HAP-1 (cell line): ENCODE data around the gene CD248.

ENCODE experiments used
- DNase-seq, 2 experiments: peaks; one replicate each; pipeline ENCODE4 v3.0.0-alpha.2; 2016 to 2020; ENCODE audit warnings: low spot score in 2 of 2
- H3K27me3 ChIP-seq: fragments of 250-450 bp; sonication (Bioruptor Pico); 2 replicates; pipeline ENCODE4 v1.5.1; 2020; ENCODE audit warnings: low read depth, mild to moderate bottlenecking, moderate library complexity
- H3K36me3 ChIP-seq: fragments of 250-450 bp; sonication (Bioruptor Pico); replicated peaks from 2 replicates; pipeline ENCODE4 v1.5.1; 2020; ENCODE audit warnings: mild to moderate bottlenecking
- H3K4me1 ChIP-seq: fragments of 250-450 bp; sonication (Bioruptor Pico); 2 replicates; pipeline ENCODE4 v1.5.1; 2020; ENCODE audit warnings: mild to moderate bottlenecking
- H3K4me3 ChIP-seq: fragments of 250-450 bp; sonication (Bioruptor Pico); 2 replicates; pipeline ENCODE4 v1.5.1; 2020; ENCODE audit warnings: mild to moderate bottlenecking, moderate library complexity
- H3K9me3 ChIP-seq: fragments of 250-450 bp; sonication (Bioruptor Pico); 2 replicates; pipeline ENCODE4 v1.5.1; 2020; ENCODE audit warnings: mild to moderate bottlenecking, moderate library complexity
- in situ Hi-C: fragments of 300-500 bp; cut with MboI; formaldehyde crosslinking; loops from 3 replicates; pipeline ENCODE4 v1.14.3; 2020; ENCODE audit warnings: low sequenced_read_pairs, inconsistent platforms, mixed read lengths

CD248 gene

GRCh38 chr11:66336234-66337102 is 19.6 kb upstream of the CD248 start, which contains the start of gene RIN1:
Gene RIN1, minus strand, starts transcription at chr11:66336434. Its CDS starts 32 bp downstream, at chr11:66336402.
- Histone ChIP-seq H3K4me1 (no peaks in the 10 kb centered on the region), H3K27me3 (no peaks in the 10 kb centered on the region), H3K4me3 (no peak within 1 kb of the TSS), H3K9me3 (no peaks in the 10 kb centered on the region), H3K36me3 (peaks cover 10% of the 10 kb centered on the region)
- DNase-seq, result peak; percentile 7 to 37
- in situ Hi-C loops, result no loop called here

GRCh38 chr11:66335531-66336233 is 18.8 kb upstream of the CD248 start:
- Histone ChIP-seq H3K9me3 (no peaks in the 10 kb centered on the region), H3K4me3 (no peak overlapping the region), H3K4me1 (no peaks in the 10 kb centered on the region), H3K36me3 (peaks cover 5% of the 10 kb centered on the region), H3K27me3 (no peaks in the 10 kb centered on the region)
- in situ Hi-C loops, result no loop called here
- no peak for DNase-seq

- DNase-seq, result no peak
- no peaks in the 10 kb centered on the region for H3K27me3 ChIP-seq
Observed at GRCh38 chr11:66334605-66335442, 18.0 kb upstream of the CD248 start.

GRCh38 chr11:66333896-66334604 is 17.2 kb upstream of the CD248 start:
- Histone ChIP-seq H3K9me3 (no peaks in the 10 kb centered on the region), H3K36me3 (no peaks in the 10 kb centered on the region; the same call in none of the 2 replicates), H3K4me3 (no peak overlapping the region), H3K4me1 (no peaks in the 10 kb centered on the region), H3K27me3 (no peaks in the 10 kb centered on the region)
- in situ Hi-C loops, result no loop called here
- DNase-seq, result no peak

More at GRCh38 chr11:66334605-66335442, 18.0 kb upstream of the CD248 start:
- no peak overlapping the region for H3K4me3 ChIP-seq
- in situ Hi-C loops, result no loop called here
- no peaks in the 10 kb centered on the region for H3K9me3 ChIP-seq
- no peaks in the 10 kb centered on the region; the same call in none of the 2 replicates for H3K36me3 ChIP-seq
- no peaks in the 10 kb centered on the region for H3K4me1 ChIP-seq

GRCh38 chr11:66333220-66333877 is 16.5 kb upstream of the CD248 start:
- Histone ChIP-seq H3K4me1 (no peaks in the 10 kb centered on the region), H3K9me3 (no peaks in the 10 kb centered on the region), H3K4me3 (no peak overlapping the region), H3K27me3 (no peaks in the 10 kb centered on the region), H3K36me3 (no peaks in the 10 kb centered on the region; the same call in 1 of the 2 replicates)
- in situ Hi-C loops, result no loop called here
- DNase-seq, result no peak

GRCh38 chr11:66332371-66333219 is 15.8 kb upstream of the CD248 start:
- Histone ChIP-seq H3K27me3 (no peaks in the 10 kb centered on the region), H3K9me3 (no peaks in the 10 kb centered on the region), H3K36me3 (no peaks in the 10 kb centered on the region; the same call in 1 of the 2 replicates), H3K4me3 (no peak overlapping the region), H3K4me1 (no peaks in the 10 kb centered on the region)
- in situ Hi-C loops, result no loop called here
- no peak for DNase-seq

GRCh38 chr11:66331542-66332370 is 14.9 kb upstream of the CD248 start:
- no peaks in the 10 kb centered on the region for H3K9me3 ChIP-seq
- no peaks in the 10 kb centered on the region for H3K27me3 ChIP-seq
- in situ Hi-C loops, result no loop called here
- H3K4me3 ChIP-seq, result no peak overlapping the region
- no peaks in the 10 kb centered on the region for H3K36me3 ChIP-seq
- DNase-seq, result no peak
- H3K4me1 ChIP-seq, result no peaks in the 10 kb centered on the region

GRCh38 chr11:66330931-66331330 is 14.1 kb upstream of the CD248 start:
- in situ Hi-C loops, result no loop called here
- no peak for DNase-seq
- Histone ChIP-seq H3K4me1 (no peaks in the 10 kb centered on the region), H3K27me3 (no peaks in the 10 kb centered on the region), H3K4me3 (no peak overlapping the region), H3K36me3 (no peaks in the 10 kb centered on the region), H3K9me3 (no peaks in the 10 kb centered on the region)

GRCh38 chr11:66329165-66329673 is 12.4 kb upstream of the CD248 start:
- H3K27me3 ChIP-seq, result no peaks in the 10 kb centered on the region
- no peak for DNase-seq
- in situ Hi-C loops, result no loop called here
- no peak overlapping the region for H3K4me3 ChIP-seq
- H3K4me1 ChIP-seq, result no peaks in the 10 kb centered on the region
- no peaks in the 10 kb centered on the region for H3K36me3 ChIP-seq
- no peaks in the 10 kb centered on the region for H3K9me3 ChIP-seq

GRCh38 chr11:66328302-66329144 is 11.7 kb upstream of the CD248 start:
- no peaks in the 10 kb centered on the region for H3K36me3 ChIP-seq
- H3K27me3 ChIP-seq, result no peaks in the 10 kb centered on the region
- in situ Hi-C loops, result no loop called here
- no peak overlapping the region for H3K4me3 ChIP-seq
- H3K4me1 ChIP-seq, result no peaks in the 10 kb centered on the region
- peak; percentile 77 to 91 for DNase-seq
- H3K9me3 ChIP-seq, result no peaks in the 10 kb centered on the region

GRCh38 chr11:66328031-66328301 is 11.1 kb upstream of the CD248 start:
- in situ Hi-C loops, result no loop called here
- Histone ChIP-seq H3K36me3 (no peaks in the 10 kb centered on the region), H3K4me1 (no peaks in the 10 kb centered on the region), H3K4me3 (no peak overlapping the region), H3K27me3 (no peaks in the 10 kb centered on the region), H3K9me3 (no peaks in the 10 kb centered on the region)
- DNase-seq, result no peak
